HepG2 (cell line): ENCODE measurements around the gene KIF1B. TPM values are rescaled to one million over a fixed set of nuclear protein-coding genes. Genes with fewer than 3 reads are reported as not detected.

Experiments
- ATAC-seq: fragments of 200-7000 bp; cut with Tn5 transposase; 3 replicates; pipeline ENCODE4 v1.9.1; 2020; ENCODE audit warnings: mild to moderate bottlenecking, moderate library complexity
- BruUV-seq: library from RNA; stranded (reverse); fragments of 400-500 nt; replicated peaks from 2 replicates; lab custom pipeline; 2021; lab: Mats Ljungman, UMichigan
- CTCF ChIA-PET: fragments of 300-600 bp; formaldehyde crosslinking; extraction: SDS; loops from one replicate; lab custom pipeline; 2021; ENCODE audit warnings: low total read pairs, inconsistent platforms, low intra/inter-chr PET ratio; lab: Yijun Ruan, JAX
- POLR2A ChIA-PET: fragments of 350-600 bp; sonication (Branson Sonifier 250); formaldehyde crosslinking; loops from one replicate; lab custom pipeline; 2020; ENCODE audit warnings: antibody characterized with exemption, inconsistent platforms; lab: Yijun Ruan, JAX
- DNase-seq: peaks from one replicate; pipeline ENCODE4 v3.0.0-alpha.2; 2015; ENCODE audit warnings: low spot score
- FAIRE-seq: peaks from 3 replicates; lab custom pipeline; 2011; peaks lifted over from hg19 to GRCh38; lab: Jason Lieb, UNC
- H2AFZ ChIP-seq: one replicate; pipeline ENCODE4 v1.6.1; 2011; ENCODE audit warnings: low read length, inconsistent platforms
- H3K27ac ChIP-seq: fragments of 300-600 bp; 3 replicates; pipeline ENCODE4 v1.8.0; 2011; ENCODE audit warnings: mixed run types, mild to moderate bottlenecking, mixed read lengths, low read length, inconsistent platforms; ENCODE audit not compliant: insufficient read depth; ENCODE audit errors: extremely low read length
- H3K27me3 ChIP-seq, 2 experiments: fragments of 200-600 bp in 1 of 2; 2 replicates in 1 of 2; 3 replicates in 1 of 2; pipeline versions ENCODE4 v1.6.0 to v1.8.0; 2011; ENCODE audit warnings: low read length in 2 of 2, mild to moderate bottlenecking in 2 of 2, moderate library complexity in 2 of 2, inconsistent platforms in 1 of 2; ENCODE audit not compliant: insufficient read depth in 2 of 2, control insufficient read depth in 1 of 2
- H3K36me3 ChIP-seq, 2 experiments: fragments of 200-600 bp in 1 of 2; replicated peaks in 1 of 2; 2 replicates in 1 of 2; 3 replicates in 1 of 2; pipeline versions ENCODE4 v1.5.1 to v1.8.0; 2011; ENCODE audit warnings: low read length in 2 of 2, inconsistent platforms in 1 of 2; ENCODE audit not compliant: insufficient read depth in 2 of 2, control insufficient read depth in 1 of 2
- H3K4me1 ChIP-seq: 2 replicates; pipeline ENCODE4 v1.5.1; 2012; ENCODE audit warnings: low read length, inconsistent platforms; ENCODE audit not compliant: insufficient read depth
- H3K4me2 ChIP-seq: 2 replicates; pipeline ENCODE4 v1.6.0; 2011; ENCODE audit warnings: low read depth, low read length, inconsistent platforms
- H3K4me3 ChIP-seq, 3 experiments: fragments of 200-600 bp in 1 of 3; sonication (generic), shearing (Covaris generic) in 1 of 3; replicated peaks in 1 of 3; 2 replicates each; pipeline ENCODE4 v1.5.1; 2011 to 2016; ENCODE audit warnings: low read length in 3 of 3, inconsistent platforms in 2 of 3, low read depth in 2 of 3, mild to moderate bottlenecking in 2 of 3, control low read depth in 1 of 3, mixed read lengths in 1 of 3; ENCODE audit not compliant: insufficient read depth in 1 of 3
- H3K79me2 ChIP-seq: one replicate; pipeline ENCODE4 v1.6.1; 2011; ENCODE audit warnings: low read length, inconsistent platforms; ENCODE audit not compliant: insufficient read depth
- H3K9ac ChIP-seq: 2 replicates; pipeline ENCODE4 v1.6.0; 2011; ENCODE audit warnings: mild to moderate bottlenecking, low read depth, low read length, inconsistent platforms; ENCODE audit not compliant: insufficient read depth
- H3K9me3 ChIP-seq: 2 replicates; pipeline ENCODE4 v1.5.1; 2012; ENCODE audit warnings: mild to moderate bottlenecking, low read length
- H4K20me1 ChIP-seq: 2 replicates; pipeline ENCODE4 v1.6.0; 2011; ENCODE audit warnings: inconsistent platforms, mild to moderate bottlenecking, low read length, moderate library complexity; ENCODE audit not compliant: insufficient read depth
- KAT2B ChIP-seq: fragments of 150-350 bp; IDR thresholded peaks from 2 replicates; pipeline ENCODE4 v1.6.1; 2014; ENCODE audit warnings: low read depth, low read length, borderline replicate concordance
- LRRFIP1 ChIP-seq: sonication (generic); formaldehyde crosslinking; conservative IDR thresholded peaks from 2 replicates; pipeline ENCODE4 v1.4.0; 2020; ENCODE audit warnings: missing genetic modification reagents
- PRPF4 ChIP-seq: fragments of 200-400 bp; formaldehyde crosslinking; IDR thresholded peaks from 2 replicates; pipeline ENCODE4 v1.6.1; 2016; ENCODE audit warnings: low read length, low read depth; ENCODE audit not compliant: poor library complexity, severe bottlenecking
- SMAD3 ChIP-seq: sonication (generic); formaldehyde crosslinking; IDR thresholded peaks from 2 replicates; pipeline ENCODE4 v1.4.0; 2020; ENCODE audit warnings: missing genetic modification reagents
- ZNF639 ChIP-seq: conservative IDR thresholded peaks from 2 replicates; pipeline ENCODE4 v1.6.1; 2018; ENCODE audit warnings: missing genetic modification reagents
- ZNF780A ChIP-seq: sonication (generic); formaldehyde crosslinking; IDR thresholded peaks from 2 replicates; pipeline ENCODE4 v1.8.0; 2022; ENCODE audit warnings: mild to moderate bottlenecking, missing genetic modification reagents, moderate library complexity
- WGBS: methylation state at CpG from one replicate; pipeline ENCODE4 v1.1.6; 2017; ENCODE audit warnings: low lambda C conversion rate; 5-methylcytosine and 5-hydroxymethylcytosine counted together
- in situ Hi-C: cut with HindIII; loops from 2 replicates; pipeline ENCODE4 v1.10.0; 2017; ENCODE audit warnings: low pct_unique_long_range_greater_than_20kb; ENCODE audit not compliant: extremely low pct_ligation_motif_present
- intact Hi-C: fragments of 100-400 bp; cut with micrococcal nuclease; formaldehyde crosslinking; loops from one replicate; pipeline ENCODE4 v1.10.0; 2022; ENCODE audit not compliant: unreplicated experiment
- polyA plus RNA-seq, 8 experiments: library from polyadenylated mRNA; depleted of rRNA in 3 of 8; stranded (reverse) in 7 of 8; unstranded in 1 of 8; fragments of >200 nt; fragmentation: Illumina TruSeq in 4 of 8; extraction: Trizol in 4 of 8; gene quantifications; 2 replicates each; pipeline versions ENCODE4 v1.2.1 to v1.2.3, GENCODE V29; 2011 to 2016; ENCODE audit warnings: low read depth in 4 of 8, missing spikeins in 1 of 8, mixed read lengths in 1 of 8; ENCODE audit not compliant: insufficient read depth in 1 of 8
- total RNA-seq, 5 experiments: library from RNA; depleted of rRNA; stranded (reverse); fragments of >200 nt; fragmentation: Illumina TruSeq; extraction: Trizol; gene quantifications; 2 replicates each; pipeline ENCODE4 v1.2.3, GENCODE V29; 2016; ENCODE audit warnings: low read depth in 1 of 5

KIF1B gene
- total and polyA plus RNA-seq, 2 of the 13 experiments (the other 11 are each of a cell fraction or from before 2014, with no cell fraction given), result 26.7 to 32.5 TPM

GRCh38 chr1:10271869-10272268, 61.5 kb downstream of the KIF1B start:
- CTCF ChIA-PET, result no interaction called here

More at GRCh38 chr1:10271869-10272268, 61.5 kb downstream of the KIF1B start:
- WGBS, result 94% methylated on average over 2 of the region's 2 CpGs
- FAIRE-seq (no peak), ATAC-seq (no peak), DNase-seq (no peak)
- Histone ChIP-seq H3K4me1 (peaks cover 13% of the 10 kb centered on the region), H3K4me2 (no peak overlapping the region), H3K27ac (no peak overlapping the region), H3K79me2 (no peaks in the 10 kb centered on the region), H2AFZ (no peak overlapping the region), H3K27me3 (no peaks in the 10 kb centered on the region), H3K36me3 (peaks cover 10 to 41% of the 10 kb centered on the region in 2 experiments), H3K9me3 (no peaks in the 10 kb centered on the region), H3K9ac (no peak overlapping the region), H3K4me3 (no peak overlapping the region), H4K20me1 (no peaks in the 10 kb centered on the region)
- TF ChIP-seq KAT2B (no peak), PRPF4 (no peak), ZNF639 (CRISPR knock-in tag) (no peak), LRRFIP1 (CRISPR knock-in tag) (no peak), SMAD3 (CRISPR knock-in tag) (no peak), ZNF780A (CRISPR knock-in tag) (no peak)
- intact Hi-C loops (no loop called here), in situ Hi-C loops (no loop called here)
- BruUV-seq, result no TSS peak
- POLR2A ChIA-PET, result no interaction called here
